HEK293 (cell line): ENCODE data around the gene HLA-DMA.

Experiments
- GLI2 ChIP-seq: fragments of 450-650 bp; formaldehyde crosslinking; IDR thresholded peaks from 2 replicates; pipeline ENCODE4; 2017; ENCODE audit warnings: missing biosample characterization, missing genetic modification characterization, low read depth, borderline replicate concordance
- KLF16 ChIP-seq: fragments of 450-650 bp; formaldehyde crosslinking; IDR thresholded peaks from 2 replicates; pipeline ENCODE4 v1.5.1; 2017; ENCODE audit warnings: missing biosample characterization, missing genetic modification characterization
- SP7 ChIP-seq: fragments of 450-650 bp; formaldehyde crosslinking; IDR thresholded peaks from 2 replicates; pipeline ENCODE4 v1.5.1; 2016; ENCODE audit warnings: missing biosample characterization, missing genetic modification characterization
- TRIM28 ChIP-seq: IDR thresholded peaks from 2 replicates; pipeline ENCODE4 v1.6.1; 2011; ENCODE audit warnings: low read length, control low read depth, borderline replicate concordance
- ZFP3 ChIP-seq: fragments of 450-650 bp; formaldehyde crosslinking; IDR thresholded peaks from 2 replicates; pipeline ENCODE4 v1.5.1; 2016; ENCODE audit warnings: low read depth, missing biosample characterization, missing genetic modification characterization
- ZNF140 ChIP-seq: fragments of 450-650 bp; formaldehyde crosslinking; IDR thresholded peaks from 2 replicates; pipeline ENCODE4 v1.5.1; 2016; ENCODE audit warnings: missing biosample characterization, missing genetic modification characterization
- ZNF155 ChIP-seq: fragments of 450-650 bp; formaldehyde crosslinking; IDR thresholded peaks from 2 replicates; pipeline ENCODE4 v1.5.1; 2016; ENCODE audit warnings: missing biosample characterization, missing genetic modification characterization
- ZNF16 ChIP-seq: fragments of 450-650 bp; formaldehyde crosslinking; IDR thresholded peaks from 2 replicates; pipeline ENCODE4 v1.5.1; 2016; ENCODE audit warnings: low read depth, missing biosample characterization, missing genetic modification characterization
- ZNF175 ChIP-seq: fragments of 450-650 bp; formaldehyde crosslinking; IDR thresholded peaks from 2 replicates; pipeline ENCODE4 v1.5.1; 2016; ENCODE audit warnings: missing biosample characterization, missing genetic modification characterization
- ZNF211 ChIP-seq: fragments of 450-650 bp; formaldehyde crosslinking; IDR thresholded peaks from 2 replicates; pipeline ENCODE4 v1.5.1; 2016; ENCODE audit warnings: low read depth, missing biosample characterization, missing genetic modification characterization
- ZNF221 ChIP-seq: fragments of 450-650 bp; formaldehyde crosslinking; IDR thresholded peaks from 2 replicates; pipeline ENCODE4 v1.5.1; 2017; ENCODE audit warnings: missing biosample characterization, missing genetic modification characterization, borderline replicate concordance
- ZNF302 ChIP-seq: fragments of 450-650 bp; formaldehyde crosslinking; IDR thresholded peaks from 2 replicates; pipeline ENCODE4 v1.5.1; 2016; ENCODE audit warnings: missing biosample characterization, missing genetic modification characterization, low read depth
- ZNF341 ChIP-seq: fragments of 450-650 bp; formaldehyde crosslinking; IDR thresholded peaks from 2 replicates; pipeline ENCODE4; 2016; ENCODE audit warnings: low read depth, missing biosample characterization, missing genetic modification characterization
- ZNF404 ChIP-seq: fragments of 450-650 bp; formaldehyde crosslinking; IDR thresholded peaks from 2 replicates; pipeline ENCODE4 v1.5.1; 2017; ENCODE audit warnings: missing biosample characterization, missing genetic modification characterization
- ZNF426 ChIP-seq: fragments of 450-650 bp; formaldehyde crosslinking; IDR thresholded peaks from 2 replicates; pipeline ENCODE4 v1.5.1; 2017; ENCODE audit warnings: missing biosample characterization, missing genetic modification characterization, mild to moderate bottlenecking, inconsistent platforms, moderate library complexity
- ZNF561 ChIP-seq: fragments of 450-650 bp; IDR thresholded peaks from 2 replicates; pipeline ENCODE4 v1.5.1; 2018; ENCODE audit warnings: missing biosample characterization, missing genetic modification characterization, borderline replicate concordance
- ZNF629 ChIP-seq: fragments of 450-650 bp; formaldehyde crosslinking; IDR thresholded peaks from 2 replicates; pipeline ENCODE4 v1.5.1; 2017; ENCODE audit warnings: missing biosample characterization, missing genetic modification characterization
- ZNF654 ChIP-seq: fragments of 450-650 bp; formaldehyde crosslinking; IDR thresholded peaks from 2 replicates; pipeline ENCODE4 v1.5.1; 2016; ENCODE audit warnings: low read depth, missing biosample characterization, missing genetic modification characterization
- ZNF670 ChIP-seq: fragments of 450-650 bp; formaldehyde crosslinking; IDR thresholded peaks from 2 replicates; pipeline ENCODE4 v1.5.1; 2016; ENCODE audit warnings: missing biosample characterization, missing genetic modification characterization, low read depth
- ZNF830 ChIP-seq: fragments of 450-650 bp; IDR thresholded peaks from 2 replicates; pipeline ENCODE4 v1.5.0; 2018; ENCODE audit warnings: missing biosample characterization, missing genetic modification characterization, low read depth, mild to moderate bottlenecking, moderate library complexity
- TF ChIP-seq, protein P1 (sequence below): fragments of 450-650 bp; formaldehyde crosslinking; IDR thresholded peaks from 2 replicates; pipeline ENCODE4 v1.5.1; 2016; ENCODE audit warnings: missing biosample characterization, missing genetic modification characterization
- TF ChIP-seq, protein P2 (sequence below): fragments of 450-650 bp; formaldehyde crosslinking; IDR thresholded peaks from 2 replicates; pipeline ENCODE4 v1.5.1; 2016; ENCODE audit warnings: missing biosample characterization, missing genetic modification characterization
- TF ChIP-seq, protein P3 (sequence below): fragments of 450-650 bp; formaldehyde crosslinking; conservative IDR thresholded peaks from 2 replicates; pipeline ENCODE4 v1.5.1; 2016; ENCODE audit warnings: low read depth, missing biosample characterization, missing genetic modification characterization
- TF ChIP-seq, protein P4 (sequence below): fragments of 450-650 bp; formaldehyde crosslinking; IDR thresholded peaks from 2 replicates; pipeline ENCODE4 v1.5.1; 2016; ENCODE audit warnings: missing biosample characterization, missing genetic modification characterization
- TF ChIP-seq, protein P5 (sequence below): fragments of 450-650 bp; formaldehyde crosslinking; IDR thresholded peaks from 2 replicates; pipeline ENCODE4 v1.5.1; 2017; ENCODE audit warnings: missing biosample characterization, missing genetic modification characterization

The HLA-DMA gene

GRCh38 chr6:32969685-32970412, 17.0 kb upstream of the HLA-DMA start (continued):
- TF ChIP-seq, protein P1, sequence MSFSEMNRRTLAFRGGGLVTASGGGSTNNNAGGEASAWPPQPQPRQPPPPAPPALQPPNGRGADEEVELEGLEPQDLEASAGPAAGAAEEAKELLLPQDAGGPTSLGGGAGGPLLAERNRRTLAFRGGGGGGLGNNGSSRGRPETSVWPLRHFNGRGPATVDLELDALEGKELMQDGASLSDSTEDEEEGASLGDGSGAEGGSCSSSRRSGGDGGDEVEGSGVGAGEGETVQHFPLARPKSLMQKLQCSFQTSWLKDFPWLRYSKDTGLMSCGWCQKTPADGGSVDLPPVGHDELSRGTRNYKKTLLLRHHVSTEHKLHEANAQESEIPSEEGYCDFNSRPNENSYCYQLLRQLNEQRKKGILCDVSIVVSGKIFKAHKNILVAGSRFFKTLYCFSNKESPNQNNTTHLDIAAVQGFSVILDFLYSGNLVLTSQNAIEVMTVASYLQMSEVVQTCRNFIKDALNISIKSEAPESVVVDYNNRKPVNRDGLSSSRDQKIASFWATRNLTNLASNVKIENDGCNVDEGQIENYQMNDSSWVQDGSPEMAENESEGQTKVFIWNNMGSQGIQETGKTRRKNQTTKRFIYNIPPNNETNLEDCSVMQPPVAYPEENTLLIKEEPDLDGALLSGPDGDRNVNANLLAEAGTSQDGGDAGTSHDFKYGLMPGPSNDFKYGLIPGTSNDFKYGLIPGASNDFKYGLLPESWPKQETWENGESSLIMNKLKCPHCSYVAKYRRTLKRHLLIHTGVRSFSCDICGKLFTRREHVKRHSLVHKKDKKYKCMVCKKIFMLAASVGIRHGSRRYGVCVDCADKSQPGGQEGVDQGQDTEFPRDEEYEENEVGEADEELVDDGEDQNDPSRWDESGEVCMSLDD (tag by site-specific recombination) = no peak
- peak; percentile 87 for TF ChIP-seq ZNF629
- TF ChIP-seq, protein P2, sequence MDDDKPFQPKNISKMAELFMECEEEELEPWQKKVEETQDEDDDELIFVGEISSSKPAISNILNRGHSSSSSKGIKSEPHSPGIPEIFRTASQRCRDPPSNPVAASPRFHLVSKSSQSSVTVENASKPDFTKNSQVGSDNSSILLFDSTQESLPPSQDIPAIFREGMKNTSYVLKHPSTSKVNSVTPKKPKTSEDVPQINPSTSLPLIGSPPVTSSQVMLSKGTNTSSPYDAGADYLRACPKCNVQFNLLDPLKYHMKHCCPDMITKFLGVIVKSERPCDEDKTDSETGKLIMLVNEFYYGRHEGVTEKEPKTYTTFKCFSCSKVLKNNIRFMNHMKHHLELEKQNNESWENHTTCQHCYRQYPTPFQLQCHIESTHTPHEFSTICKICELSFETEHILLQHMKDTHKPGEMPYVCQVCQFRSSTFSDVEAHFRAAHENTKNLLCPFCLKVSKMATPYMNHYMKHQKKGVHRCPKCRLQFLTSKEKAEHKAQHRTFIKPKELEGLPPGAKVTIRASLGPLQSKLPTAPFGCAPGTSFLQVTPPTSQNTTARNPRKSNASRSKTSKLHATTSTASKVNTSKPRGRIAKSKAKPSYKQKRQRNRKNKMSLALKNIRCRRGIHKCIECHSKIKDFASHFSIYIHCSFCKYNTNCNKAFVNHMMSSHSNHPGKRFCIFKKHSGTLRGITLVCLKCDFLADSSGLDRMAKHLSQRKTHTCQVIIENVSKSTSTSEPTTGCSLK (tag by site-specific recombination) = no peak
- TF ChIP-seq KLF16 (tag by site-specific recombination) = no peak
- TF ChIP-seq, protein P3, sequence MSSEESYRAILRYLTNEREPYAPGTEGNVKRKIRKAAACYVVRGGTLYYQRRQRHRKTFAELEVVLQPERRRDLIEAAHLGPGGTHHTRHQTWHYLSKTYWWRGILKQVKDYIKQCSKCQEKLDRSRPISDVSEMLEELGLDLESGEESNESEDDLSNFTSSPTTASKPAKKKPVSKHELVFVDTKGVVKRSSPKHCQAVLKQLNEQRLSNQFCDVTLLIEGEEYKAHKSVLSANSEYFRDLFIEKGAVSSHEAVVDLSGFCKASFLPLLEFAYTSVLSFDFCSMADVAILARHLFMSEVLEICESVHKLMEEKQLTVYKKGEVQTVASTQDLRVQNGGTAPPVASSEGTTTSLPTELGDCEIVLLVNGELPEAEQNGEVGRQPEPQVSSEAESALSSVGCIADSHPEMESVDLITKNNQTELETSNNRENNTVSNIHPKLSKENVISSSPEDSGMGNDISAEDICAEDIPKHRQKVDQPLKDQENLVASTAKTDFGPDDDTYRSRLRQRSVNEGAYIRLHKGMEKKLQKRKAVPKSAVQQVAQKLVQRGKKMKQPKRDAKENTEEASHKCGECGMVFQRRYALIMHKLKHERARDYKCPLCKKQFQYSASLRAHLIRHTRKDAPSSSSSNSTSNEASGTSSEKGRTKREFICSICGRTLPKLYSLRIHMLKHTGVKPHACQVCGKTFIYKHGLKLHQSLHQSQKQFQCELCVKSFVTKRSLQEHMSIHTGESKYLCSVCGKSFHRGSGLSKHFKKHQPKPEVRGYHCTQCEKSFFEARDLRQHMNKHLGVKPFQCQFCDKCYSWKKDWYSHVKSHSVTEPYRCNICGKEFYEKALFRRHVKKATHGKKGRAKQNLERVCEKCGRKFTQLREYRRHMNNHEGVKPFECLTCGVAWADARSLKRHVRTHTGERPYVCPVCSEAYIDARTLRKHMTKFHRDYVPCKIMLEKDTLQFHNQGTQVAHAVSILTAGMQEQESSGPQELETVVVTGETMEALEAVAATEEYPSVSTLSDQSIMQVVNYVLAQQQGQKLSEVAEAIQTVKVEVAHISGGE (tag by site-specific recombination) = no peak
- peak; percentile 23; the same call in 1 of the 2 replicates for TF ChIP-seq ZNF561 (tag by site-specific recombination)
- TF ChIP-seq ZNF175 (tag by site-specific recombination) = no peak
- TF ChIP-seq ZFP3 (tag by site-specific recombination) = no peak
- peak; percentile 99 for TF ChIP-seq SP7 (tag by site-specific recombination)
- peak; percentile 58 for TF ChIP-seq TRIM28
- TF ChIP-seq, protein P4, sequence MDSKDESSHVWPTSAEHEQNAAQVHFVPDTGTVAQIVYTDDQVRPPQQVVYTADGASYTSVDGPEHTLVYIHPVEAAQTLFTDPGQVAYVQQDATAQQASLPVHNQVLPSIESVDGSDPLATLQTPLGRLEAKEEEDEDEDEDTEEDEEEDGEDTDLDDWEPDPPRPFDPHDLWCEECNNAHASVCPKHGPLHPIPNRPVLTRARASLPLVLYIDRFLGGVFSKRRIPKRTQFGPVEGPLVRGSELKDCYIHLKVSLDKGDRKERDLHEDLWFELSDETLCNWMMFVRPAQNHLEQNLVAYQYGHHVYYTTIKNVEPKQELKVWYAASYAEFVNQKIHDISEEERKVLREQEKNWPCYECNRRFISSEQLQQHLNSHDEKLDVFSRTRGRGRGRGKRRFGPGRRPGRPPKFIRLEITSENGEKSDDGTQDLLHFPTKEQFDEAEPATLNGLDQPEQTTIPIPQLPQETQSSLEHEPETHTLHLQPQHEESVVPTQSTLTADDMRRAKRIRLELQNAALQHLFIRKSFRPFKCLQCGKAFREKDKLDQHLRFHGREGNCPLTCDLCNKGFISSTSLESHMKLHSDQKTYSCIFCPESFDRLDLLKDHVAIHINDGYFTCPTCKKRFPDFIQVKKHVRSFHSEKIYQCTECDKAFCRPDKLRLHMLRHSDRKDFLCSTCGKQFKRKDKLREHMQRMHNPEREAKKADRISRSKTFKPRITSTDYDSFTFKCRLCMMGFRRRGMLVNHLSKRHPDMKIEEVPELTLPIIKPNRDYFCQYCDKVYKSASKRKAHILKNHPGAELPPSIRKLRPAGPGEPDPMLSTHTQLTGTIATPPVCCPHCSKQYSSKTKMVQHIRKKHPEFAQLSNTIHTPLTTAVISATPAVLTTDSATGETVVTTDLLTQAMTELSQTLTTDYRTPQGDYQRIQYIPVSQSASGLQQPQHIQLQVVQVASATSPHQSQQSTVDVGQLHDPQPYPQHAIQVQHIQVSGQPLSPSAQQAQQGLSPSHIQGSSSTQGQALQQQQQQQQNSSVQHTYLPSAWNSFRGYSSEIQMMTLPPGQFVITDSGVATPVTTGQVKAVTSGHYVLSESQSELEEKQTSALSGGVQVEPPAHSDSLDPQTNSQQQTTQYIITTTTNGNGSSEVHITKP (tag by site-specific recombination) = peak; percentile 92
- TF ChIP-seq ZNF426 (tag by site-specific recombination) = no peak
- peak; percentile 26; the same call in 1 of the 2 replicates for TF ChIP-seq ZNF16 (tag by site-specific recombination)
- TF ChIP-seq ZNF155 (tag by site-specific recombination) = no peak
- TF ChIP-seq ZNF140 = no peak
- no peak for TF ChIP-seq ZNF404
- TF ChIP-seq ZNF302 (tag by site-specific recombination) = no peak
- no peak for TF ChIP-seq ZNF221 (tag by site-specific recombination)
- TF ChIP-seq, protein P5, sequence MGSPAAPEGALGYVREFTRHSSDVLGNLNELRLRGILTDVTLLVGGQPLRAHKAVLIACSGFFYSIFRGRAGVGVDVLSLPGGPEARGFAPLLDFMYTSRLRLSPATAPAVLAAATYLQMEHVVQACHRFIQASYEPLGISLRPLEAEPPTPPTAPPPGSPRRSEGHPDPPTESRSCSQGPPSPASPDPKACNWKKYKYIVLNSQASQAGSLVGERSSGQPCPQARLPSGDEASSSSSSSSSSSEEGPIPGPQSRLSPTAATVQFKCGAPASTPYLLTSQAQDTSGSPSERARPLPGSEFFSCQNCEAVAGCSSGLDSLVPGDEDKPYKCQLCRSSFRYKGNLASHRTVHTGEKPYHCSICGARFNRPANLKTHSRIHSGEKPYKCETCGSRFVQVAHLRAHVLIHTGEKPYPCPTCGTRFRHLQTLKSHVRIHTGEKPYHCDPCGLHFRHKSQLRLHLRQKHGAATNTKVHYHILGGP = no peak
- TF ChIP-seq ZNF341 = no peak; the same call in 1 of the 2 replicates
- no peak; the same call in 1 of the 2 replicates for TF ChIP-seq GLI2 (tag by site-specific recombination)
- TF ChIP-seq ZNF654 (tag by site-specific recombination) = peak; percentile 5; the same call in 1 of the 2 replicates
- no peak for TF ChIP-seq ZNF211 (tag by site-specific recombination)
- TF ChIP-seq ZNF670 (tag by site-specific recombination) = no peak
- no peak for TF ChIP-seq ZNF830 (tag by site-specific recombination)
